ENCODE results near the gene RPL35. TPM values are rescaled to one million over a fixed set of nuclear protein-coding genes. Genes with fewer than 3 reads are reported as not detected.
"Not testable (repeated sequence)": the region's sequence is repeated elsewhere in the genome, so short reads cannot be mapped to it uniquely, and the experiment has no call there.

The RPL35 gene
- total RNA-seq, 1 donor from 2014 or later, result 1,231 TPM

DNA sequence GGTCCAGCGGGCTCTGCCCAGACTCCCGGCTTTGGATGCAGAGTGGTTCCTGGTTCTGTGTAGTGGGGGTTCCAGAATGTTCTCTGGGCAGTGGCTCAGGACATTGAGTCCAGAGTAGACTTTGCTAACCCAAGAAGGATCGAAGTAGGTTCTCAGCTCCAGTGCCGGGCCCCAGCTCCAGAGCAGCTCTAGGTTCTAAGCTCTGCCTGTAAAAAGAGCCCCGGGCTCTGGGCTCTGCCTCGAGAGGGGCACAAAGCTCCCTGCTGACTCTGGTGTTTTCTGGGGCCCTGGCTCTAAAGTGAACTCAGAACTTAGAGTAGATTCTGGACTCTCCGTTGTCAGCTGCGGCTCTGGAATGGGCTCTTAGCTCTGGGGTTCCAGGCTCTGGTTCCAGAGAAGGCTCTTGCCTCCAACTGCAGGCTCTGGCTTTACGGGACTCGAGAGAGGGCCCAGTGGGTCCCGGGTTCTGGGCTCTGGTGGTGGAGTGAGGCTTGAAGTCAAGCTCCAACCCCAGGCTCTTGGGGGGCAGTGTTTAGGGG is 8.1 kb downstream of the RPL35 start:
- intact Hi-C loops (cut with micrococcal nuclease), result loop anchor here (1.0 to 2.0 kb wide), 7 partner anchors 9 to 289 kb away; partner anchors contain the start of genes ARPC5L and SCAI

- intact Hi-C loops (cut with micrococcal nuclease), result loop anchor here (1.0 to 2.0 kb wide), 7 partner anchors 9 to 290 kb away; partner anchors contain the start of genes ARPC5L and SCAI
These were observed 8.8 kb downstream of the RPL35 start, which contains the start of gene WDR38 for GRCh38 chr9:124852829-124853531. Gene WDR38, plus strand, starts transcription at chr9:124853460. Its CDS starts 72 bp downstream, at chr9:124853532.

DNA sequence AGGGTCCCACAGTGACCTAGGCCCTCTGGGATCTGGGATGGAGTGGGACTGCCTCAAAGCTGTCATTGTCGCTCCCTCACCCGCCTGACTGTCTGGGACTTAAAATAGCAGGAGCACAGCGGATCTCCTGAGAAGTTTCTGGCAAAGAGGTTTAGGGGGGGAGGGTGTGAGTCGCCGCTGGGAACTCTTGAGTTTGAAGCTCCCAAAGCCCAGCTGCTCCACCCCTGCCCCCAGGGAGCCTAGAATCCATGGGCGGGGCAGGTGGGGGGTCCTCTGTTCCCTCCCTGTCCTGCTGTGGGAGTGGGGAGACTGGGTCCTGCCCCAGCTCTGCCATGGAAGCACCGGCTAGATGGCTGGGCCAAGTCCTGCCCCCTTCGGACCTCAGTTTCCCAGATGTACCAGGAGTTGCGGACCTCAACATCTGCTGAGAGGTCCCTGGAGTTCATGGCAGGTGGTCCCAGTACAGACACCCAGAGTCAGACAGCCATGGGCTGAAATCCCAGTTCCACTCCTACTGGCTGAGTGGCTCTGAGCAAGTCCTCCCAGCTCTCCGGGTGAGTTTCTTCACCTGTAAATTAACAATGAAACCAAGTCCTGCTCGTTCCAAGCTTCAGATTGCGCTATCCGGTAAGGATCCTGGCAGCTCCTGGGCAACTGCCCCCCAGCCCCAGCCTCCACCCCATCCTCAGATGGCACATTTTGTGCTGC is 9.5 kb downstream of the RPL35 start:
- intact Hi-C loops (cut with micrococcal nuclease), result loop anchor here (2.0 kb wide), 1 partner anchor 291 kb away; the partner anchor contains the start of gene SCAI

GRCh38 chr9:124849801-124850200 is 12.0 kb downstream of the RPL35 start:
- intact Hi-C loops (cut with micrococcal nuclease), result no loop called here

GRCh38 chr9:124846969-124847368 is 14.8 kb downstream of the RPL35 start:
- intact Hi-C loops (cut with micrococcal nuclease), result no loop called here

GRCh38 chr9:124846467-124846866 is 15.3 kb downstream of the RPL35 start:
- intact Hi-C loops (cut with micrococcal nuclease), result not testable (repeated sequence)

GRCh38 chr9:124844291-124844690 is 17.5 kb downstream of the RPL35 start:
- intact Hi-C loops (cut with micrococcal nuclease), result no loop called here

DNA sequence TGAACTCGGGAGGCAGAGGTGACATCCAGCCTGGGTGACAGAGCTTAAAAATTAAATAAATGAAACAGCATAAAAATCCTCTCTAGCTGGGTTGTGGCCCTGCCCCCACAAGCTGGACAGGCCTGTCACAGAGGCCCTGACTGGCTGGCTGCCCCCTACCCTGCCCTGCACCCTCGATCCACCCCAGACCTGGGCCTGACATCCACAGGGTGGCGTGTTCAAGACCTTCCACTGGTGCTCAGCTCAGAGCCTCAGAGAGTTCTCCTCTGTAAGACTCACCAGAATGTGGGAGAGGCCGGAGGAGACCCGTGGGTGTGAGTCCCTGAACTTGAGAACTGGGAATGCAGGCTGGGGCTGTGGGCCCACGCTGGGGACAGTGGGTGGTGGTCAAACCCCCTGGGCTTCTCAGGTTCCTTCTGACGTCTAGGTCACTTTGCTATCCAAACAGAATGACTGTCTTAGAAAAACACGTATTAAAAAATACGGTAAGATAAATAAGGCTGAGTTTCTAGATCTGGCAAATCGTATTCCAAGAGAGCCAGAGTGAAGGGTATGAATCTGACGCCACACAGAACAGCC is 18.2 kb downstream of the RPL35 start:
- intact Hi-C loops (cut with micrococcal nuclease), result no loop called here

DNA sequence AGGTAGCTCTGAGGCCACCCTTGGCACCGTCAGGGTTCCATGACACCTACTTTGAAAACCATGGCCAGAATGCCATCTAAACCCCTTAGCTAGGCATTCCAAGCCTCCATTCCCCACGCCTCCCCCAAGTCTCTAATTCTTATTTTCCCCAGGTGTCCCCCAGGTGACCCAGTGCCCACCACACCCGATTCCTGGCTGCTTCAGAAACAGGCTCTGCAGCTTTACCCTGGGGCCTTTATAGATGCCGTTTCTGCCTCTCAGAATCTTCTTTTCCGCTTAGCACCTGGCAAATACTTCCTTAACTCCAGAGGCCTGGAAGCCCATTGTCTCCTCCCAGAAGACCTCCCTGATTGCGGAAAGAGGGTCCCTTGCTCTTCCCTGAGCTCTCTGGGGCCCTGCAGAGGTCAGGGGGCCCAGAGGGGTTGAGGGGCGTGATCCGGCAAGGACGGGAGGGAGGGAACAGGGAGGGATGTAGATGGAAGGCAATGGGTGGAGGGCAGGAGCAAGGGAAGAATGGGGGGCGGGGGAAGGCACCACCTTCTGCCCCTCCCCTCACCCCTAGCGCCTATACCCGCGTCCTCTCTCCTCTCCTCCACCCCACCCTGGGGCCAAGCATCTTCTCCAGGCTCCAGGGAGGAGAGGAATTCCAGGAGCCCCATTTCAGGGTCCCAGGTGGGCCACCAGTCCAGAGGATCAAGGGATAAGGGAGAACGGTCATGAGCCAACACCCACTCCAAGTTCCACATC is 20.5 kb downstream of the RPL35 start:
- intact Hi-C loops (cut with micrococcal nuclease), result no loop called here

- intact Hi-C loops (cut with micrococcal nuclease), result no loop called here
These were observed 21.4 kb downstream of the RPL35 start for GRCh38 chr9:124840300-124840833.

- intact Hi-C loops (cut with micrococcal nuclease), result no loop called here
These were observed 22.0 kb downstream of the RPL35 start for GRCh38 chr9:124839612-124840299.

DNA sequence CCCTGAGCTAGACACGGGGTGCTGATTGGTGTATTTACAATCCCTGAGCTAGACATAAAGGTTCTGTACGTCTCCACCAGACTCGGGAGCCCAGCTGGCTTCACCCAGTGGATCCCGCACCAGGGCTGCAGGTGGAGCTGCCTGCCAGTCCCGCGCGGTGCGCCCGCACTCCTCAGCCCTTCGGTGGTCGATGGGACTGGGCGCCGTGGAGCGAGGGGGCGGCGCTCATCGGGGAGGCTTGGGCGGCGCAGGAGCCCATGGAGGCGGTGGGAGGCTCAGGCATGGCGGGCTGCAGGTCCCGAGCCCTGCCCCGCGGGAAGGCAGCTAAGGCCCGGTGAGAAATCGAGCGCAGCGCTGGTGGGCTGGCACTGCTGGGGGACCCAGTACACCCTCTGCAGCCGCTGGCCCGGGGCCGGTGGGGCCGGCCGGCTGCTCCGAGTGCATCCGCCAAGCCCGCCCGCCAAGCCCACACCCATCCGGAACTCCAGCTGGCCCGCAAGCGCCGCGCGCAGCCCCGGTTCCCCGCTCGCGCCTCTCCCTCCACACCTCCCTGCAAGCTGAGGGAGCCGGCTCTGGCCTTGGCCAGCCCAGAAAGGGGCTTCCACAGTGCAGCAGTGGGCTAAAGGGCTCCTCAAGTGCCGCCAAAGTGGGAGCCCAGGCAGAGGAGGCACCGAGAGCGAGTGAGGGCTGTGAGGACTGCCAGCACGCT is 23.0 kb downstream of the RPL35 start:
- intact Hi-C loops (cut with micrococcal nuclease), result not testable (repeated sequence)

- intact Hi-C loops (cut with micrococcal nuclease), result not testable (repeated sequence)
These were observed 23.6 kb downstream of the RPL35 start for GRCh38 chr9:124838132-124838531.

DNA sequence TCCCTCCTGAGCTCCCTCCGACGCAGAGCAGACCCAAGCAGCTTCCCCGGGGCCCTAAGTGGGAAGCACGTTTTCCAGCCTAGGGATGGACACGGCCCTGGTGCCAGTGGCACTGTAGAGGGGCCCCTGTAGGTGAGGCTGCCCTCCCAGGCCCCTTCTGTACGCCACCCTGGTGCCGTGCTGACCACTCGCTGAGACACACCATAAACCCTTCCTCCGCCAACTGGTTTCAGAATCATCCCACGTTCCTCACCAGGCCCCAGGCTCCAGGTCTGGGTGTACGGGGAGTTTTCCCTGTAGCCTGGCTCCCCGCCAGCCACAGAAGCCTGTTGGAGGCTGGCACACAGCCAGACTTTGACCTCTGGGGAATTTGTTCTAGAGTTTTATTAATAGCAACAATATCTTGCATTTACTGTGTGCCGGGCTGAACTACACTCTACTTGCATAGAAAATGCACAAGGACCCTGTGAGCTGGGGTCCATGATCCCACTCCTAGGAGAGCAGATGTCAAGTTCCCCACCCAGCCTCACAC is 26.7 kb downstream of the RPL35 start:
- intact Hi-C loops (cut with micrococcal nuclease), result no loop called here

DNA sequence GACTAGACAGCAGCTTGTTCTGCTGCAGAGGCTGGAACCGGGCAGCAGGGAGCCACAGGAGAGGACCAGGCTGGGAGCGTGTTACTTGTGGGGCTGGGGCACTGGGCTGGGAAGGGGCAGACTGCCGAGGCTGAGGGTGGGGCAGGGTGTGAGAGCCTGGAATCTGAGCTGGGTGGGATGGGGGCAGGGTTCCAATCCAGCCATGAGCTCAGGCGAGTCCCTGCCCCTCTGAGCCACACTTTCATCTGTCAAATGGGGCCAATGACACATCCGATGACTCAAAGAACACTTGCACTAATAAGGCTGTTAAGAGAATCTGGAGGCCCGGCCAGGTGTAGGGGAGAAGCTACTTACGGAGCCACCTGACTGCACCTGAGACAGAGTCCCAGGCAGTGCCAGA is 27.2 kb downstream of the RPL35 start:
- intact Hi-C loops (cut with micrococcal nuclease), result no loop called here

GRCh38 chr9:124831642-124832364 is 30.0 kb downstream of the RPL35 start:
- intact Hi-C loops (cut with micrococcal nuclease), result no loop called here

DNA sequence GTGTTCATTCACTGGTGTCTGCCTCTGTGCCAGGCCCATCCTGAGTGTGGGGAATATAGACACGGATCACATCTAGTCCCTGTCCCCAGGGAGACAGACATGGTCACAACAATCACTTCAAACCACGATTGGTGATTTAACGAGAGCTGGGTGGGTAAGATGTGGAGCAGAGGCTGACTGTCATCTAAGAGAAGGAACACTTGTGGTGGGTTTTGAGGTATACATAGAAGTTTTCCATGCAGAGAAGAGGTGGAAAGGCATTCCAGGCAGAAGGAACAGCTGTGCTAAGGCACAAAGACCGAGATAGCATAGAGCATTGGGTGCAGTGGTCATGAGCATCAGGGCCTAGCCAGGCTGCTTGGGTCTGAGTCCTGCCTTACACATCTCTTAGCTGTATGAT is 31.2 kb downstream of the RPL35 start:
- intact Hi-C loops (cut with micrococcal nuclease), result no loop called here

DNA sequence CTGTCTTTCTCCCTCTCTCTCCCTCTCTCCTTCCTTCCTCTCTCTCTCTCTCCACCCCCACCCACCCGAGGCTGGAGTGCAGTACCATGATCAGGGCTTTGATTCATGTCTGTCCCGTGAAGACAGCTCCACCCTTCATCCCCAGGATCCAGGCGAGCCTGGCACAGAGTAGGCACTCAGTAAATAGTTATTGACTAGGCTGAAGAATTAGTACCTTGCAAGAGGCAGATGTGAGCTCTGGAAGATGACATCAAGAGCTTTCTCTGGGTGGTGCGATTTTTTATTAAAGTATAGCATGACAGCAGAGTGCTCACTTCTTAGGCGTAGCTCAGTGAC is 32.5 kb downstream of the RPL35 start:
- intact Hi-C loops (cut with micrococcal nuclease), result no loop called here
